ENCODE results near the gene TXNL4A. TPM values are rescaled to one million over a fixed set of nuclear protein-coding genes. Genes with fewer than 3 reads are reported as not detected.

Gene TXNL4A
- polyA plus RNA-seq, 1 donor: 82.3 TPM

DNA sequence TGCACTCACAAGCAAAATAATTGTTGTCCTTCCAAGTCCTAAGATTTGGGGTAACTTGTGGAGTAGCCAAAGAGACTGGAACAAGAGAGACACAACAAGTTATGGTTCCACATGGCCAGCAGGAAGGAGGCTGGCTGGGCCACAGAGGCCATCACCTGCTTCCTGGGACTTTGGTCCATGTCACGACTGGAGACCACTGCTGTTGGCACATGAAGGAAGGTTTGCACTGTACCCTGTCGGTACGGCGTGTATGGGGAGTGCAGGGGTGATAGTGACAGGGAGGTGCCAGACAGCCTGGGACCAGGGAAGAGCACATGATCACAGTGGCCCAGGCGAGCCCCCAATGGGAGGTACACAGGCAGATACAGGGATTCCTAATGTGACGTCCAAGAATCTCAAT, 52.4 kb downstream of the TXNL4A start:
- DNase-seq (ENCODE audit: low read depth): no peak

DNA sequence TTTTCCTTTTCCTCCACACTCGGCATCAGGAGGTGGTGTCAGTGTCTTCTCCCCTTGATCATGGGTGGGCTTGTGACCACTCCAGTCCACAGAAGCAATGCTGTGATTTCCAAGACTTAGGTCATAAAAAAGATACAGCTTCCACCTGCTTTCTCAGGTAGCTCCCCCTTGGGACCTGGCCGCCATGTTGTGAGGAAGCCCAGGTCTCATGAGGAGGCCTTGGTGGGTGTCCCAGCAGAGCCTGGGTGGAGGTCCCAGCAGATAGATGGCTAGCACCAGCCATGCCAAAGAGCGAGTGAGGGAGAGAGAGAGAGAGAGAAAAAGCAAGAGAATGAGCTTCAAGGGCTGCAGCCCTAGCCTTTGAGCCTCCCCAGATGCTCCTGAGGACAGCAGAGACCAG, 52.9 kb downstream of the TXNL4A start:
- no peak for DNase-seq (ENCODE audit: low read depth)

DNA sequence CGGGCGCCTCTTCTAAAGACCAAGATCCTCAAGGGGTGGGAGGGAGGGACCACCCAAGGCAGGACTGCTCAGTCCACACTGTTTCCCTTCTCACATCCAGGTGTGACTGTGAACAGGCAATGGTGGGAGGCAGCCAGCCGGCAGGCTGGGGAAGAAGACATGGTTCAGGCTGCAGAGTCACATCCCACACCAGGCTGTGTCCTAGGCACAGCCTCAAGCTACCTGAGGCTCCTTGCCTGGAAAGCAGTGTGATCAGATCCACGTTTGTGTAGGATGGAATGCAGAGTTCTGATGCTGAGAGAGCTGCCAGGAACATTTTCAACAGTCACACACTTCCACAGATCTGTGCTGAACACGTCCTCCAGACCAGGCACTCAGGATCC, 53.3 kb downstream of the TXNL4A start:
- DNase-seq (ENCODE audit: low read depth): no peak

DNA sequence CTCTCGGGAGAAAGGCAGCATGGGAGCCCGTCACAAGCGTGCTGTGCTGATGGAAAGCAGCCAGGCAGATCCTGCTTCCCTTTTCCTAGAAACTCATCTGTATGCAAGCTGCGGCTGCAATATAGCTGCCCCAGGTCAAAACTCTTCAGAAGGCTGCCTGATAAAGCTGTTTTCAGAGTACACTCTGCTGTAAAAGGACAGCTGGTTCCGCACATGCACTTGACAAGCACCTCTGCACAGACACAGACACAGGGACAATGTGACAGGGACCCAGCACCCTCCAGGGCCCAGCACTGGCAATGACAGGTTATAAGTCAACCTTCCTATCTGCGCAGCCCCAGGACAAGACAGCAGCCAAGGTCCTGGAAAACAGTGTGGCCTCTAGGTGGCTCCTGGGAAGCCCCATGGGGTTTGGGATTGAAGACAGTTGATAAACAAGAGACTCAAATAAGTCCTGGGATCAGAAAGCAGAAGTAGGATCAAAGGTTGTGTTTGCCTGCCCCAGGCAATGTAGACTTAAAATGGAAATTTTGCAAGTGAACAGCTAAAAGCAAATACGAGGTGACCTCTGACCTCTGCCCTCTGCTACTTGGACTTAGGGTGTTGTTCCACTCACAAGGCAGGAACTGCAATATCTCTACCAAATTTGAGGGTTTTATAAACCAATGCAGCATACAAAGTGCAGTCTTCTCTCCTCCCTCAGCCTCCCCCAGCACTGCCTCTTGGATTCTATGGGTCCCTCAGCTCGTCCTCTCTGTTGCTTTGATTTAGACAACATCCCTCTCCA, 53.9 kb downstream of the TXNL4A start:
- no peak for DNase-seq (ENCODE audit: low read depth)

DNA sequence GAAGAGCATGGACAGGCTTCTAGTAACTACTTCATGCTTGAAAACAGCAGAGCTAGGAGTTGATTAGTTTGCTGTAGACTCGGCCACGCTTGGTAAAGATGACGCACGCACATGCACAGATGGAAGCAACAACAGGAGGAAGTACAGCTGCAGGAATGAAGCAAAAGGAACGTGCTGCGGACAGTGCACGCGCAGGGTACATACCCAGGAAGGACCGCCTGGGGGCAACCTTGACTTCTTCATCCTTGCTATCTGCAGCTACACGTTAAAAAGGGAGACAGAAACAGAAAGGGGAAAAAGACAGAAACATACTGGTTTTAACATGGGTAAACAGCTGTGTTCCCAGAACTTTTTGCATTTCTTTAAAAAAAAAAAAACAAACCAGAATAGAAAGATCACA, 54.6 kb downstream of the TXNL4A start:
- DNase-seq (ENCODE audit: low read depth): no peak

DNA sequence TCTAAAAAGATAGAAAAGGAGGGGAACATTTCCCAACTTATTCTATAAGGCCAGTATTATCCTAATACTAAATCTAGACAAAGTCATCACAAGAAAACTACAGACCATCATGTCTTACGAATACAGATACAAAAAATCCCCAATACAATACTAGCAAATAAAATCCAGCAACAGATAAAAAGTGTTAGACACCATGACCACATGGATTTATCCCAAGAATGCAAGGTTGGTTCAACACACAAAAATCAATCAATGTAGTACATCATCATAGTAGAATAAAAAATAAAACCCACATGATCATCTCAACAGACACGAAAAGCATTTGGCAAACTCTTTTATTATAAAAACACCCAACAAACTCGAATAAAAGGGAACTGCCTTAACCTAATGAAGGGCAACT, 55.5 kb downstream of the TXNL4A start:
- DNase-seq (ENCODE audit: low read depth): no peak

DNA sequence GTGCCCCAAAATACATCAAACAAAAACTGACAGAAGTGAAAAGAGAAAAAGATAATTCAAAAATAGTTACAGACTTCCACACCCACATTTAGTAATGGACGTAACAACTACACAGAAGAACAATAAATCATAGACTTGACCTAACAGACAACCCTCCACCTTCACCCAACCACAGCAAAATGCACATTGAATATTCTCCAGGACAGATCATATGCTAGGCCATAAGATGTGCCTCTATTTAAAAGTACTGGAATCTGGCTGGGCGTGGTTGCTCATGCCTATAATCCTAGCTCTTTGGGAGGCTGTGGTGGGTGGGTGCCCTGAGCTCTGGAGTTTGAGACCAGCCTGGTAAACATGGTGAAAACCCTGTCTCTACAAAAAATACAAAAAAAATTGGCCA, 56.9 kb downstream of the TXNL4A start:
- DNase-seq (ENCODE audit: low read depth): no peak

DNA sequence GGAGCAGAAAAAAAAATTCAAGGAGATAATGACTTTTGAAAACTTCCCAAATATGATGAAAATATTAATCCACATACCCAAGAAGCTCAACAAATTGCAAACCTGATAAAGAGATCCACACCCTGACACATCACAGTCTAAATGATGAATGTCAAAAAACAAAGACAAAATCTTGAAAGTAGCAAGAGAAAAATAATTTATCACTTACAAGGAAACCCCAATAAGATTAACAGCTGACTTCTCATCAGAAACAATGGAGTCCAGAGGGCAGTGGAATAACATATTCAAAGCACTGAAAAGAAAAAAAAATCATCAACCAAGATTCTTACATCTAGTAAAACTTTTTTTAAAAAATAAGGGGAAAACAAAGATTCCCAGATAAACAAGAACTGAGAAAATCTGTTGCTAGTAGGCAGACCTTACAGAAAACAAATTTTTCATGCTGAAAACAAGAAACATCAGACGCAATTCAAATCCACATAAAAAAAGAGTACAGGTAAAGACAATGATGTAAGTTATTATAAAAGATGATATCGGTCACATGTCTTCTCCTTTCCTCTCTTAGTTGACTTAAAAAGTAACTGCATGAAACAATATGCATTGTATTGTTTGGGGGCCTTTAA, 58.2 kb downstream of the TXNL4A start:
- no peak for DNase-seq (ENCODE audit: low read depth)

DNA sequence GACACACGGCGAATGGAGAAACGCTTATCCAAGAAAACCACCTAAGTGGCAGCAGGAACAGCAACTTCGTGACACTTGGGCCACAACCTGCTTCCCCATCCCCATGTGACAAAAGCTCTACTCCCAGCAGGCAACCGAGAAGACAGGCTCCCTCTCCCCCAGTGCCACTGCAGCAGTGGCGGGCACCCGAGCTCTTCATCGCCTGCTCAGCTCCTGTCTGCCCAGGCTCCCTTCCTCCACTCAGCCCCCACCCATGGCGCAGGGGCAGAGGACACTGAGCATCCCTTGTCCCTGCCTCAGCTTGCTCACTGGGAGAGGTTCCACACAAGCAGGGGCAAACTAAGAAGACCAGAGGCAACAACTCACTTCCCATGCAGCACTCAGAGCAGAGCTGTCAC, 59.8 kb downstream of the TXNL4A start:
- no peak for DNase-seq (ENCODE audit: low read depth)

DNA sequence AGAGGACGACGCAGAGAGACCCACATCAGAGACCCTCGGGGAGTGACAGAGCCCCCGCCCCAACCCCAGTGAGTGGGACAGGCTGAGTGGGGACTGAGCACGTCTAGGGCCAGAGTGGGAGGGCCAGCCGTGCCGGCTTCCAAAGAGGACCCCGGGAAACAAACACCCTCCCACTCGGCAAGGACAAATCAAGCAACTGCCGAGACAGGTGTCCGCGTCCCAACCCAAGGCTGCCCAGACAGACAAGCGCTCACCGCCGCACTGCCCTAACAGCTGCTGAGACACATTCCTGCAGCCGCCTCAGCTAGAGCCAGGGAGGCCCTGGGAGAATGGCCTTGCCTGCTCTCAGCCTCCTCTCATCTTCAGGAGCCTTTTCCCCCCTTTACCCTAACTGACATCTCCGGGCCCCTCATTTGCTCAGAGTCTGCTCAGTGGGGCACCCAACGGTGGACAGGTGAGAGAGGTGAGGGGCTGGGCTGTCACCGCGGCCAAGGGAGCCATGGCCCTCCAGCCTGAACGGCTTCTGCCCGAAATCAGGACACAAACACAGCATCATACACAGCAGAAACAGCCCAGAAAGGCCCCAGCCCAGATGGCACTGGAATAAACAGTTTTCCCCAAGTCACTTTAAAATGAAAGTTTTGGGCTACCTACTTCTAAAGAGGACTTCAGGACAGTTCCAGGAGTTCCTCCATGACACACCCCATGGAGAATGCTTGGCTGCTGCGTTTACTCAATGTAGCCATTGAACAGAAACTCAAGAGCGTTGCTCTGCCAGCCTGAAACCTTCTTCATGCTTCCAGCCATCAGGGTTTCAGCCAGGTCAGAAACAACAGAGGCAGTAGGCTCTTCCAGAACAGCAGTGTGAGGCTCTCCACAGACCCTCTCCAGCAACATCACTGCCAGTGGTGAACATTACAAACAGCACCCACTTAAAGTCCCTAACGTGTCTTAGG, 60.5 kb downstream of the TXNL4A start:
- no peak for DNase-seq (ENCODE audit: low read depth)

DNA sequence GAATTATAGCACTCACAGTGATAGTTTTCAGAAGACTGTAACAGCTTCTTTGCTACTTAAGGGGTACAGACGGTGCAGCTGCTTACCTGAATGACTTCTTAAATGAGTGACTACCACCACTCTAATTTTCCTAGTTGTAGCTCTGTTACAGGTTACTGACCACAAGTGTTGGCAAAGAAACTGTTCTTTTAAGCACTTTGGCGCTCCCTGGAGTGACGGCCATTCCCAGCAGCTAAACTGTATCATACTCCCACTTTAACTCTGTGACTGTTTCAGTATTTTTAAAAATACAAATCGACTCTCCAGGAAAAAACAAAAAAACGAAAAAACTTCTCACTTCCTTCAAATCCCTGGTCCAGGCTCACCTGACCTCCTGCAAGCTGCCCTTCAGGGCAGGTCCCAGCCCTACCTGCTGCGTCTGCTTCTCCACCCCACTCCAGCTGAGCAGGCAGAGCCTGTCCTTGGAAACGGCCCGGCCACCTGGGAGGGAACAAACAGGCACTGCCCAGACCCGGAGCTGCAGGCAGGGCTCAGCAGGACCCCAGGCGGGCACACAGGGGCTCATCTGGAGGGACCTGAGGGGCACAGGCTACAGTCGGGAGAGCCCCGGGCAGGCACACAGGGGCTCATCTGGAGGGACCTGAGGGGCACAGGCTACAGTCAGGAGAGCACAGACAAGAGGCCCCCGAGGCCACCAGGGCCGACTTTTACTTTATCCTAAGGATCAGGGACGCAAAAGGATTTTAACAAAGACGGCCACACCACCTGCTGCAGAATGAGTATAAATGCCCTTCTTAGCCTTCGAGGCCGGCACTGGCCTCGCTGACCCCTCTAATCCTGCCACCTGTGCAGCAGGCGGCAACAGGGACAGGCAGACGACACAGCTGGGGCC, 61.4 kb downstream of the TXNL4A start:
- no peak for DNase-seq (ENCODE audit: low read depth)

DNA sequence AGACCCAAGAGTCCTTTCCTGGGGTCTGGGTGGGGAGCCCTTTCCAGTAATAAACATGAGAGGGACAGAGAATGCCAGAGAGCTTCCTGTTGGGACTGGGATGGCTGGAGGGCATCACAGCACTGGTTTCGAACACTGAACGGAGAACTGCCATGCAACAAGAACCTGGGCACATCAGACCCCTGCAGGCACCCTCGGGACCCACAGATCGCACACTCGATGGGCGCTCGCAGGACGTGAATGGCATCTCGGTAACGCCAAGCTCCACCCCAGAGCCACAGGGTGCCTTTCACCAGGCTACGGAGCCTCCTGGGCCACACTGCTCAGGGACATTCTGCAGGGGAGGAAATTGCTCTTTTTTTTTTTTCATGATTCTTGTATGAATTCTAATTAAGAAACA, 62.1 kb downstream of the TXNL4A start:
- DNase-seq (ENCODE audit: low read depth): no peak

DNA sequence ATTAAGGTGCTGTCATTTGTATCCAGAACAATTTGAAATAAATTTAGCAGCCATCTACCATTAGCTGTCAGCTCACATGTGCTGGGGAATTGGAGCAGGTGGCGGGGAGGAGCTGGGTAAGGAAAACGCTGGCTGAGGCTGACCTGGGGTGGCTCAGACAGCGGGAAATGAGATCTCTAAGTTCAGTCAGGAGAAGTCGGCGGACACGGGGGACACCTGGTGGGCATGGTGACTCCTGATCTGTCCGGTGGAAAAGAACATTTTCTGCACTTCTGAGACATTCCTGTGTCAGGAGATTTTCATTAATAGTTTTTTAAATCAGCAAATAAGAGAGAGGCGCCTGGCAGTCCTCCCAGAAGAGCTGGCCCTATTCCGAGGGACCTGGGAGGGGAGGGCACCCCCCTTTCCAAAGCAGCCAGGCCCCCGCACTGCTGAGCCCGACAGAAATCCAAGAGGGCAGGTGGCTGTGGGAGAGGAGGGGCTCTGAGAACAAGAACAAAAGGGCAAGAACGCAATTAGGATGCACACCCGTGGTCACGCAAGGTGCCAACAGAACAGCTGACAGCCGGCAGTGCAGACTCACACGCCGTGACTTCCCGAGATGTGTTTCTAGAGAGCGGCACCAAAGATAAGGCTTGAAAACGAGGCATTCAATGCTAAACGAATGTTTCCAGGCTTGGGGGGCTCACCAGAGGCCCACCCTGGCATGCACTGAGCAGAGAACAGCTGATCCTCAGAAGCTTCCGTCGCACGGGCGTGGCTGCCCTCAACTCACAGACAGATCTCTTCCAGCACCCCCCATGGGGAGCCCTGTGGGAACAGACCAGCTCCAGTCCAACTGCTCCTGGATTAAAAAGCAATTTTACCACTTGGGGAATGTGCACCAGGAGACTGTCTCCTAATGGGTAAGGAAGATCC, 63.3 kb downstream of the TXNL4A start:
- DNase-seq (ENCODE audit: low read depth): no peak

DNA sequence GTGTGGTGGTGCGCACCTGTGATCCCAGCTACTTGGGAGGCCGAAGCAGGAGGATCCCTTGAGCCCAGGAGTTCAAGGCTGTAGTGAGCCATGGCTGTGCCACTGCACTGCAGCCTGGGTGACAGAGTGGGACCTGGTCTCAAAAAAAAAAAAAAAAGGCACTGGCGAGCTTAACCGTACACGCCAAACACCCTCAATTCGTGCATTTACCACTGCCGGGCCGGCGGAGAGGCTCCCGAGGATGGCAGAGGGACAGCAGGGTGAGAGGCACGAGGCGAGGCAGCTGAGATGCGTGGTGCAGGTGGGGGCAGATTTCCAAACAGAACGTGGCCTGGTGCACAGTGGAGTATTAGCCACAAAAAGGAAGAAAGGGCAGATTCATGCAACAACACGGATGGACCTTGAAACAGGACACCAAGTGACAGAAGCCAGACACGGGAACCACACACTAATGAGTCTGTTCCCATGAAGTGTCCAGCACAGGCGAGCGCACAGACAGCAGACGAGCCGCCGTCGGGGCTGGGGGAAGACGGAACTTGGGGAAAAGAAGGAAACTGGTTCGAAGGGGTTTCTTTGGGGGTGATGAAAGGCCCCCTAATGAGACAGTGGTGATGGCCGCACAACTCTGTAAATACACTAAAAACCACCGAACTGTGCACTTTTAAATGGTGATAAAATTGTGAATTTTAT, 64.3 kb downstream of the TXNL4A start:
- no peak for DNase-seq (ENCODE audit: low read depth)

DNA sequence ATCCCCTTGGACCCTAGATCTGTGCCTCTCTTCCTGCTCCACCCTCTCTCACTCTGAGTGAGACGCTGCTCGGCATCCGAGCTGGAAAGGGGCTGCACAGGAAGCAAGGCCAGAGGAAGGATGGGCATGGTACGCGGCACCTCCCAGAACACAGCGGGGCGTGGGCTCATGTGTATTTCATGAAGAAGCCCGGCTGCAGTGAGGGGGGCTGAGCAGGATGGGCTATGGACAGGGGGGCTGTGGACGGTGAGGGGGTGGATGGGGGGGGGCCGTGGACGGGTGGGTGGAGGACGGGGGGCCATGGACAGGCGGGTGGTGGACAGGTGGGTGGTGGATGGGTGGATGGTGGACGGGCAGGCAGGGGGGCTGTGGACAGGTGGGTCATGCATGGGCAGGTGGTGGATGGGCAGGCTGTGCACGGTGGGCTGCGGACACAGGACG, 65.4 kb downstream of the TXNL4A start:
- DNase-seq (ENCODE audit: low read depth): no peak

DNA sequence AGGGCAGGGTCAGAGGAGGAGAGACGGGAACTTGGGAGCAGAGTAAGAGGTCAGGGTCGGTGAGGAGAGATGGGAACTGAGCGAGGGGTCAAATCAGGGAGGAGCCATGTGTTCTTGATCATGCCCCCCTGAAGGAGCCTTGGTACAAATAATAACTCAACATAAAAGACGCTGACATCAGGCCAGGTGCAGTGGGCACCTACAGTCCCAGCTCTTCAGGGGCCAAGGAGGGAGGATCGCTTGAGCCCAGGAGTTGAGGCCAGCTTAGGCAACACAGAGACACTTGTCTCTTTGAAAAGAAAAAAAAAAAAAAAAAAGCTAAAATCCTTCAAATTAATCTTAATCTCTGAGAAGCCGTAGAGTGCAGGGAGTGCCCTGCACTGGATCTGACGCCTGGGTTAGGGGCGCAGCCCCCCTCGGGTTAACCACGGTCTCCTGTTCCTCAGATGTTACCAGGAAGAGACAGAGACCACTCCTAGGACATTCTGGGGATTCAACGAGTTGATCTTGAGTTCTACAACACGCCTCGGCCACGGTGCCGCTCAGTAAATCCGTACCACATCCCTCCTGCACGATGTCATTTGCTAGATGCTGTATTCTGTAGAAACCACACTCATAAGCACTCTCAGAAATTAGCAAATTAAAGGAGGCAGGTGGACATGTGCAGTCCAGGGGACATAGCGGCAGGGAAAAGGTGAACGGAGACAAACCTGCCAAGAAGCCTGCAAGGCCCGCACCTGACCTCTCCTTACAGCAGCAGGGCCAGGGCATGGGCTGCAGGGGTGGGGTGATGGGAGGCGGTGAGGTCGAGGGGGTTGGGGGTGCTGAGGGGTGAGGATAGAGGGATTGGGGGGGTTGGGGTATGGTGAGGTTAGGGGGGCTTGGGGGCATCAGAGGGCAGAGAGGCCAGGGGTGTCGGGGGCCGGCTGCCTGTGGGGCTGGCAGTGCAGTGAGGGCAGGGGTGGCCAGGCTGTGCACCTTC, 66.1 kb downstream of the TXNL4A start:
- DNase-seq (ENCODE audit: low read depth): no peak
